ELR (cell line): Measurements from ENCODE around the gene SHOC2.

Source experiments
- DNase-seq: peaks from one replicate; pipeline ENCODE4 v3.0.0-alpha.2; 2015; ENCODE audit warnings: low read depth

SHOC2 gene

DNA sequence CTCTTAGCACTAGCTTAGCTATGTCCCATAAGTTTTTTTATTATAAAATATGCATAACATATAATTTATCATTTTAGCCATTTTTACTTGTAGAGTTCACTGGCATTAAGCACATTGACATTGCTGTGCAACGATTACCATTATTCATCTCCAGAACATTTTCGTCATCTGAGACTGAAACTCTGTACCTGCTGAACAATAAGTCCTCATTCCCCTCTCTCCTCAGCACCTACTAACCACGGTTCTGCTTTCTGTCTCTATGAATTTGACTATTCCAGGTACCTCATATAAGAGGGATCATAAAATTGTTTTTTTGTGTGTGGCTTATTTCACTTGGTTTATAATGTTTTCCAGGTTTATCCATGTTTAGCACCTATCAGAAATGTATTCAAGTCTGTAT lies 64.1 kb downstream of the SHOC2 start:
- DNase-seq, result no peak

DNA sequence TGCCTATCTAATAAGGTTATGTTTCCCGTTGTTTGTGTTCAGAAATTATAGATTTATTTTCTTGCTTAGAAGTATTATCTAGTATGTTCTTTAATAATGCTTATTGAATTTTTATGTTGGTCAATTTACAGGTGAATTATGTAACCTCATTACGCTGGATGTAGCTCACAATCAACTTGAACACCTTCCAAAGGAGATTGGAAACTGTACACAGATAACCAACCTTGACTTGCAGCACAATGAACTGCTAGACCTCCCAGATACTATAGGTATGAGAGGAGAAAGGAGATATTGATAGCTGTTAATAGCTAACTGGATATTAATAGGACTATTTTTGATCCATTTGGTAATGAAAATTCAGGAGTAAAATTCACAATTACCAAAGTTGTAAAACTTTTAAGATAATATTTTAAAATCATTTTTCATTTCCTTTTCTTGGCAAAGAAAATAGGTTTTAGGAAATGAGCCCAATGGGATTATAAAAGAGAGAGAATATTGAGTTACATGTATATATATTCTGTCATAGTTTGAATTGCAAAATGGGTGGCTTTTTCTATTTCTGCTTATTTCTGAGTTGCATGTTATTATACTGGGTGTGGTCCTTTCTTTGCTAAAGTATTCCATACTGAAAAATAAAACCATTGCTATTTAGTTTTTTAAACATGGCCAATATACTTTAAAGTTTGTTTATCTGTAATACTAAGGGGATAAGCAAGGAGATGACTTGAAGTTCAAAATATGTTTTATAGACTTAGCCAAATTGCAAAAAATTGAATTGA lies 66.3 kb downstream of the SHOC2 start:
- no peak for DNase-seq

DNA sequence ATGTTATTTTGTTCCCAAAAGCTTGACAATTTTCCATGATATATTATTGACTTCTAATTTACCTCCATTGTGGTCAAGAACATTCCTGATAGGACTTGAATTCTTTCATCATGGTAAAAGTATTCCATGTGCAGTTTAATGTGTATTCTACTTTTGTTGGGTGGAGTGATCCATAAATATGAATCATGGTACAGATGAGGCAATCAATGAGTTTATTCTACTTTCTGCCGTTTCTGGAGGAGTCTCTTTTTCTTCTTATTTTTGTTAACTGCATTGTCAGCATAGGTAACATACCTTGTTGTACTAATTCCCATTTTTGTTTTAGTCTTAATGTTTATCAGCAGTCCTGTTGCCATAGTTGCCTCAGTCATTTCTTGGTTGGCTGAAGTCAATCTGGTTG lies 69.6 kb downstream of the SHOC2 start:
- peak; percentile 80 for DNase-seq

DNA sequence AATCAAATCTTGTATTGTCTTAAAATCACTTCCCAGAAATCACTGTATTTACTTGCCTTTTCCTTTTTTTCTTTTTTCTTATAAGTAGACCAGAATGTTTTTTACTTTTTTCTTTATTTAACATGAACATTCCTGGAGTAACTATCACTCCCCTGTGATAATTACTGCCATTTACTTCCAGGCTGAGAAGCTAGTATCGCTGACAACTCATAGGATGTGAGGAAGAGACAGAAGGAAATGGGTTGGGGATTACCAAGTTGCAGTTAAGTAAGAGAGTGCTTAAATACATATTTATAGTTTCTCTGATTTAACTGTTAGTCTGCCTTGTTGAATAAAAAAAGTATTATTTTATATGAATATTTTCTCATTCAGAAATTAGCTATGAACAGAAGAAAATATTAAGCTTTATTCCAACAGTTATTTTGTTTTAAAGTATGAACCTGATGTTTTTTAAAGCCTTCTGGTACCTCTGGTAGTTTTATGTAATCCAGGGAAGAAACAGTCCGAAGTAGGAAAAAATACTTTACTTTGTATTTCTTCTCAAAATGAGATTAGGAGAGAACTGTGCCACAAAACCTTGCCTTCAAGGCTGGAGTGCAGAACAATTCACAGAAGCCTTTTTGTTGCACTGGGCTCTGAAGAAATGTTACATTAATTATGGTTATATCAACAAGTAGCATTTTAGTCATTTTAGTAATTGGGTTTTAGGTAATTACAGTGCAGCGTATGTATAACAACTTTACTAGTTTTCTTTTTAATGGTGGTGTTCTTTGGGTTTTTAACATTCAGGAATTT lies 72.8 kb downstream of the SHOC2 start:
- peak; percentile 64 for DNase-seq

DNA sequence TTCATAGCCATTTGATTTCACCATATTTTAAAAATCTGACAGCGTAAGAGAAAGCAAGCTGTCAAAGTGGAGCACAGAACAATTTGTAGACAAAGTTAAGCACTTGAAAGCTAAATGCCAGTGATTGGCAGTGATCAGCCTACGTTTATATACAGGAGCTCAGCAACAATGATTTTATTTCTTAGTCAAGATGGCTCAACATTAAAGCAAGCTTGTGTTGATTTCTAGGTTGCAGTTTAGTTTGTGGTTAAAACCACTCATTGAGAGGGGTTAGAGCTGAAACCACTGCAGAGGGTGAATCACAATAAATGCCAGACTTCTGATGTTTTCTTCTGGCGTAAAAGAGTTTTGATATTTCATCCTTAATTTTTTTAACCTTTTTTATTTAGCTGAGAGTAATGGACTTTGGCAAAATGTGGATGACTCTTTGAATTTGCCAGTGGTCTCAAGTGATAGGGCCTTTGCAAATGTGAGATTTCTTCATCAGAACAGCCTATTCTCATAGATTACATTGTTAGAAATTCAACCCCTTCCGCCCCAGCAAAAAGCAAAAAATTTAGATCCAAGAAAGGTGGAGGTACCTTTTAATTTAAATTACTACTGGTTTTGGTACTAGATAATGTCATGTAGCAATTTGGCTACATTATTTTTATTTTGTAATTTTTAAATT lies 73.8 kb downstream of the SHOC2 start:
- peak; percentile 92 for DNase-seq

DNA sequence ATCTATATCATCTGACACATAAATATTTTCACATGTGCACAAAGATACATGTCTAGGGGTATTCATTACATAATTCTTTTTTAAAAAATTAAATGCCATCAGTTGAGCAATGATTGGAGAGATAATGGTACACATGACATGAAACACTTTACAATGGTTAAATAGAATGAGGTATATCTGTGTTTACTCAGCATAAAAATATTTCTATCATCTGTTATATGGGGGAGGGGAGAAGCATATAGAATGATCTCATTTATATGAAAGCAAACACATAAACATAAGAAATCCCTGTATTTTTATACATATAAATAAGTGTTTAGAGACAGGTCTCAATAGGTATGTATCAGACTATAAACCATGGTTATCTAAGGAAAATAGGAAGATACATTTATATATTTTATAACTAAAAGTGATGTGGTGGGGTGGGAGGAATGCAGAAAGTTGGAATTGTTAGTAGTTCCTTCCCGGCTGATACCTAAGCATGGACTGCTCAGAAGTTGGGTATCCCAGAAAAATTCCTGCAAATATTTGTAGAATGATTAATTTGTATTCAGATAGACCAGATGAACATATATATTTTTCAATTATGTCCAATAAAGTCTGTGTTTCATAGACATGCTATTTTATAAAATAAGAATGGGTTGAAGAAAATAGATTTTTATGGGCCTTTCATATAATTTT lies 75.1 kb downstream of the SHOC2 start:
- DNase-seq, result peak; percentile 54

DNA sequence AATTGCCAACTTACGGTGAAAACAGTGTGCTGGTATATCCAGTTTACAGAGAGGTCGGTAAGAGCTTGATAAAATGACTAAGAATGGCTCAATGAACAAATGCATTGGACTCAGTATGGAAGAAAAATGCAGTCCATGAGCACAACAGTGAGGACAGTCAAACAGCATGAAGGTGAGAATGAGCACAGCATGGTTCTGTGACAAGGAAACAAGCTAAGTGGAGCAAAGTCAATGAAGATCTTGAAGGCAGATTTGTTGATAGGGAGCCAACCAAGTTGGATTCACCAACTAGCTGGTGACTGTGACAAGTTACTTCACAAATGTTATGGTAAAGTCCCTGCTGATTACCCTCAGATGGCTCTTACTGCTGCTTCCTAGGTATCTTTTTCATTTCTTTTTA lies 75.9 kb downstream of the SHOC2 start:
- no peak for DNase-seq

DNA sequence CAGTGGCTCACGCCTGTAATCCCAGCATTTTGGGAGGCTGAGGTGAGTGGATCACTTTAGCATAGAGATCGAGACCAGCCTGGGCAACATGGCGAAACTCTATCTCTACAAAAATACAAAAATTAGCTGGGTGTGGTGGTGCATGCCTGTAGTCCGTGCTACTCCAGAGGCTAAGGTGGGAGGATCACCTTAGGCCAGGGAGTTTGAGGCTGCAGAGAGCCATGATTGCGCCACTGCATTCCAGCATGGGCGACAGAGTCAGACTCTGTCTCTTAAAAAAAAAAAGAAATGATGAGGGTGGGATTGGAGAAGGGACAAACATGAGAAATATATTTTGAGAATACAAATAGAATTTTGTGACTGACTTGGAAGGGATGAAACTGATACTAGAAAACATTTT lies 76.9 kb downstream of the SHOC2 start:
- no peak for DNase-seq

DNA sequence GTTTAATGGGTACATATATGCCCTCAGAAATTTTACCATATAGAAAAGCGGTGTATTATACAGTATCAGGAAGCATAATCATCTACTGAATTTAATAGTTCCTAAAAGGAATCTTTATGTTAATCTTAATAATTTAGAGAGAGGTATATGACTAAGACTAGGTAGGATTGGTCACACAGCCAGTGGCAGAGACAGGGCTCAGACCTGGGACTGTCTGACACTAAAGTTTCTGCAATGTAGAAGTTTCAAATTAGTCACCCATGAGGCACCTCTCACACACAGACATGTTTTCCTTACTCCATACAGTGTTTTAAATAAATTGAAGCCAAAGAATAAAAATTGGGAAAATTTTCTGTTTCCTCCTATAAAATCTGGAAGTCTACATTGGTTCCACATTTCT lies 84.6 kb downstream of the SHOC2 start:
- DNase-seq, result peak; percentile 15

DNA sequence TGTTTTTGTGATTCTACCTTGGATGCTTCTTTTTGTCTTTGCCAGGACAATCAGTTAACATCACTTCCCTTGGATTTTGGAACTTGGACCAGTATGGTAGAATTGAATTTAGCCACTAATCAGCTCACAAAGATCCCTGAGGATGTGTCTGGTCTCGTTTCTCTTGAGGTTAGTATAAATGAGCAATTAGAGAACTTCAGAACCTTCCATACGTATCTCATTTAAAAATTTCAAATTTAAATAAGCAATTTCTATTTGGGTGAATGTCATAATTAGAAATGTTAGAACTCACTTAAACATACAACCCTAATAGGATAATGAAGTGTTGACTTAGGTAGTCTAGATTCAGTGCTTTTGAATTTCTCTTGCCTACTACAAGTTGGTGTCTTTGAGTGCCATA lies 88.1 kb downstream of the SHOC2 start:
- DNase-seq, result no peak

DNA sequence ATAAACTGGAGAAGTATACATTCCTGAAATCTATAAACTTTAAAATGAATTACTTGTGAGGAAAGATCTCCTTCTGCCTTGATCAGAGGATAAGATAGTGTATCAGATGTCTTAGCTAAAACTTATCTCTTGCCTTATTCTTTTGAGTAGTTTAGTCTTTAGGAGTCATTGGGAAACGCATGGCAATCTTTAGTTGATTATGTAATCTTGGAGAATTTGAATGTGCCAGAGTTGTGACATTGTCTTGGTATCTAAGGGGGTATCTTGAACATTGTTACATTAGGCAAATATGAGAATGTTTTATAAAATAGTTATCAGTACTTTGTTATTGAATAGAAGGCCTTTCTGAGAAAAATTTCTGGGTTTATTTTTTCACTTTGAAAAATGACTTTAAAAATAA lies 95.8 kb downstream of the SHOC2 start:
- DNase-seq, result no peak

DNA sequence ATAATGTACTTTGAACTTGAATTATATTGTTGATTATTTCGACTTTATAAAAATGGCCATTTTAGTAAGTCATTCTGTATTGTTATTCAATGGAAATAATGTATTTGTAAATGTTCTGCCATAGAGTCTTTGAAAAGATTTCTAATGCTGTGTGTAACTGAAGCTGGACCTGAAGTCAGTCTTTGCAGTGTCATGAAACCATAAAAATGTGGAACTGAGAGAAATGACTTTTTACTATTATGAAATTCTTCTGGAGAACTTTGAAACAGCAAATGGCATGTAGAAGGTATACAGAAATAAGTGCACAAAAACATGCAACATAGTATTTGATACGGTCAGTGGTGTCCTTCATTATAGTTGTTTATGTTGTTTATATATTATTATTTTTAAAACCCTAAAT lies 97.7 kb downstream of the SHOC2 start:
- no peak for DNase-seq

DNA sequence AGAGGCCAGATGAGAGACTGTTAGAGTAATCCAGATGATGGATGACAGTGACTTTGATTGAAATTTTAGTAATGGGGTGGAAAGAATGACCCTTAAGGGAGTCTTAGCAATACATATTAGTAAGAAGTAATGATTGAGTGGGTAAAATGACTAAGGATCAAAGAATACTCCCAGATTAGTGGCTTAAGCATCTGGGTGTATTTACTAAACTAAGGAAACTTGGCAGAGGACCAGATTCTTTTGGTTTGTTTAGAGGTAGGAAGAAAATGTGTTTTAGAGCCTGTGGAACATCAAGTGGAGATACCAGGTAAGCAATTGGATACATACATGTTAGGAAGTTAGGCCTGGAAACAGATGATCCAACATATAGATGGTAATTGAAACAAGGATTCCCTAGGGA lies 98.6 kb downstream of the SHOC2 start:
- peak; percentile 28 for DNase-seq

DNA sequence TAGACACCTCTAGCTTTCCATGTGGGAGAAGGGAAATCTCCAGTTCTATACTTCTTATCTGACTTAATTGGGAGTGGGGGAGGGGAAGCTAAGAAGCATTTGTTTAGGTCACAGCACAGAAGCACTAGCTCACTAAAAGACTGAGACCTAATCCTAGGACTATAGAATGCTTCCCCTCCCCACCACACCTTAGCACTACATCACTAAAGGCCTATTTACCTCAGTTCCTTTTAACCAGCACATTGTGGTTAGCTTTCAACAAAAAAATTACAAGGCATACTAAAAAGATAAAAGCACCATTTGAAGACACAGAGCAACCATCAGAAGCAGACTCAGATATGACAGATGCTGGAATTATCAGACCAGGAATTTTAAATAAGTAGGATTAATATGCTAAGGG lies 103.7 kb downstream of the SHOC2 start:
- no peak for DNase-seq

DNA sequence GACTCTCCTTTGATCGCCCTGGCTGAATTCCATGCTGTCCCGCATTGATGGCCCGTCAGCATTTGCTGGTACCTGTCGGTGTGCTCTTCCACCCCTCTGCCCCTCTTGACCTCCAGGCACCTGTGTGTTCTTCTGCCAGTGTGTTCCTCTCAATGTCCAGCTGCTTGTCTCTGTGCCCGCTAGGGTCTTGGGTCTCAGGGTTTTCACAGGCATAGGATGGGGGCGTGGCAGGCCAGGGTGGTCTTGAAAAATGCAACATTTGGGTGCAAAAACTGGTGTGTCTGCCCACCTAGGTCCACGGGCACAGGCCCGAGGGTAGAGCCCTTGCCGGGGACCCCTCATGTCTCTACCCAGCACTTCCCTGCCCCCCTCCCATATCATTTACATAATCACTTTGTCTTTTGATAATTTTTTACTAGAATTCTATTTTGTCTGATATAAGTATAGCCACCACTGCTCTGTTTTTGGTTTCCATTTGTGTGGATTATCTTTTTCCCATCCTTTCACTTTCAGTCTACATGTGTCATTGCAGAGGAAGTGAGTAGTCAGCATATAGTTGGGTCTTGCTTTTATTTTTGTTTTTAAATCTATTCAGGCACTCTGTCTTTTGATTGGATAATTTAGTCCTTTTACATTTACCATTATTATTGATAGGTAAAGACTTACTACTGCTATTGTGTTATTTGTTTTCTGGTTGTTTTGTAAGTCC lies 110.8 kb downstream of the SHOC2 start:
- no peak for DNase-seq

DNA sequence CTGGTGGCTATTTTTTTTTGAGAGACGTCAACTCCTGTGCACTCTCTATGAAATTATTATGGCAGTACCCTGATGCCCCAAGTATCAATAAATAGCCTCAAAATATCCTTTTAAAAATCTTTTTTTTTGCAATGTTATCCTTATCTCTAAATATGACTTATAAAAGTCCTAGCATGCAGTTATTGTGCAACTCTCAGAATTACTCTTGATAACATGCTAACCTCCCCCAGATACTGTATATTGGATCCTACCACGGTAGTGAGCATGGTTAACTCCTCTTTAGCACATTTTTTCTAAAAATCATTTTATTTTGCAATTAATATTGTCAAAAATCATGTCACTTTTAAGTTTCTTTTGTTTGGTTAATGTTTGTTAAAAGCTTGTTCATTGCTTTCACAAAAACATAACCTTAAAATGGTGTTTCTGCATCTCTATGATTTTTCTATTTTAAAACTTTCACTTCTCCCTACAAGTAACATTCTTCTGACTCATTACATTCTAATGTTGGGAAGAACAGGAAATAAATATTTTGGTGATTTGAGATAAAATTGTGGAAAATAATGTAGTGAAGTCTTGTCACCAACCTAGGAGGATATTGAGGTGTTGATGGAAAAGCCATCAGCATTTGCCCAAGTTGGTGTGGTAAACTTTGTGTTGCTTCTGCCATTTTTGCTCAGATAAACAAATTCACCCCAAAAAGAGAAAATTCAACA lies 115.3 kb downstream of the SHOC2 start:
- peak; percentile 57 for DNase-seq

DNA sequence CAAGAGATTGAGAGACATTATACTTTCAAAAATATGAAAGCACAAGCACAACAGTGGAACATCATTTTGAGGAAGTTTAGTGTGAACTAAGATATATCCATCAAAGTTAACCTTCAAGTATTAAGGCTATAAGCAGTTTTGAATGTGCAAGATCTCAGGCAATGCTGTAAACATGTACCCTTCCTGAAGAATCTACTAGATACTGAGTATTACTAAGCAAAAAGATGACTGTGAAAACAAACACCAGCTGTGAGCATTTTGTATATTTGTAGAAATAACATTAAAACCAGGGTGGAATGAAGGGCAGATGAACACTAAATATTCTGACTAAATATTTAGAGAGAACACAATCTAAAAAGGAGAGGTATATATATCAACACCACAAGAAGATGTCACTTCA lies 116.1 kb downstream of the SHOC2 start:
- peak; percentile 9 for DNase-seq

DNA sequence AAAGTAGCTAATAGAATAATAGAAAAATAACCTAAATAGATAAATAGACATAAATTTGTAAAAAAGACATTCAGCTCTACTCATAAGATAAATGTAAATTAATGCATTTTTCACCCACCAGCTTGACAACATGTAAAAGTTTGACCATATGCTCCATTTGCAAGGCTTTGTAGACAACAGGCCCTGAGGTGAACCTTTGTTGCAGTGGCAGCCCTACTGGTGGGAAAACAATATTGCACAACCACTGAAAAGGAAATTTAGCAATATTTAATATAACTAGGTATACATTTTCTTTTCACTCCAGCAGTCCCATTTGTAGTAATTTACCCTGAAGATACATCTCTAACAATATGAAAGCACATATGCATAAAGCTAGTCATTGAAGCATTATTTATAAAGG lies 118.5 kb downstream of the SHOC2 start:
- DNase-seq, result peak; percentile 25

DNA sequence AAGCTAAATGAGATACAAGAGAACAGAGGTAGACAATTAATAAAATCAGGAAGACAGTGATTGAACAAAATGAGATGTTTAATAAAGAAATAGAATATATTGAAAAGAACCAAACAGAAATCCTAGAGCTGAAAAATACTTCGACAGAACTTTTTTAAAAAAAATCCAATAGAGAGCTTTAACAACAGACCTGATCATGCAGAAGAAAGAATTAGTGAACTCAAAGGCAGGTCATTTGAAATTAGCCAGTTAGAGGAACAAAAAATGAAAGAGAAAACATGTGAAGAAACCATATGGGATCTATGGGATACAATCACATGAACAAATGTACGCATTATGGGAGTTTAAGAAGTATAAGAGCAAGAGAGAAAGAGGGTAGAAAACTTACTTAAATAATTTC lies 120.1 kb downstream of the SHOC2 start:
- no peak for DNase-seq

DNA sequence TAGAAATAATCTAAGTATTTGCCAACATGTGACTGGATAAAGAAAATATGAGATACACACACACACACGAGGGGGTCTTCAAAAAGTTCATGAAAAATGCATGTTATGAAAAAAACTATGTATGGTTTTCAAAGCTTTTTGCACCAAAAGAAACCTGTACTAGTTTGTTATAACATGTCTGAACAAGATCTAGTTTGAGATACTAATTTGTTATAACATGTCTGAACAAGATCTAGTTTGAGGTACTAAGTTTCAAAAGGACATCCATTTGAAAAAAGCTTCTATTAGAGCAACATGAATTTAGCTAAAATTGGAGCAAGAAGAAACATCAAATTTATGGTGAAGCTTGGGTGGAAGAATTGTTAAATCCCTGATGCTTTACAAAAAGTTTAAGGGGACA lies 137.6 kb downstream of the SHOC2 start:
- no peak for DNase-seq
